AG04450 (cell line): ENCODE data around the gene LCNL1. TPM values are rescaled to one million over a fixed set of nuclear protein-coding genes. Genes with fewer than 3 reads are reported as not detected.

ENCODE experiments used
- CTCF ChIA-PET: fragments of 300-600, 350-600 bp; formaldehyde crosslinking; extraction: SDS; loops from one replicate; lab custom pipeline; 2022; ENCODE audit warnings: antibody characterized with exemption, inconsistent platforms; lab: Charles Lee
- POLR2A ChIA-PET: fragments of 350-600 bp; formaldehyde crosslinking; extraction: SDS; loops from one replicate; lab custom pipeline; 2021; ENCODE audit warnings: antibody characterized with exemption, inconsistent platforms; lab: Yijun Ruan, JAX
- DNase-seq: peaks from one replicate; pipeline ENCODE4 v3.0.0-alpha.2; 2011; ENCODE audit warnings: low read depth, low spot score
- H3K27ac ChIP-seq: one replicate; pipeline ENCODE4 v1.5.1; 2012; ENCODE audit warnings: low read depth, low read length, control low read depth
- H3K27me3 ChIP-seq: one replicate; pipeline ENCODE4 v1.6.0; 2012; ENCODE audit warnings: low read length; ENCODE audit not compliant: control insufficient read depth, insufficient read depth
- H3K4me3 ChIP-seq: 2 replicates; pipeline ENCODE4 v1.5.1; 2011; ENCODE audit warnings: mild to moderate bottlenecking, low read depth, low read length, control low read depth
- H3K9me3 ChIP-seq: 2 replicates; pipeline ENCODE4 v1.5.1; 2012; ENCODE audit warnings: low read length; ENCODE audit not compliant: control insufficient read depth, insufficient read depth
- CTCF ChIP-seq: IDR thresholded peaks from 2 replicates; pipeline ENCODE4 v1.5.1; 2011; ENCODE audit warnings: low read depth, low read length, control low read depth, inconsistent platforms
- polyA plus RNA-seq: library from polyadenylated mRNA; depleted of rRNA; stranded (reverse); fragments of >200 nt; gene quantifications from 2 replicates; pipeline ENCODE4 v1.2.3, GENCODE V29; 2011

LCNL1 gene
- polyA plus RNA-seq, 1 experiment: 1.5 TPM

DNA sequence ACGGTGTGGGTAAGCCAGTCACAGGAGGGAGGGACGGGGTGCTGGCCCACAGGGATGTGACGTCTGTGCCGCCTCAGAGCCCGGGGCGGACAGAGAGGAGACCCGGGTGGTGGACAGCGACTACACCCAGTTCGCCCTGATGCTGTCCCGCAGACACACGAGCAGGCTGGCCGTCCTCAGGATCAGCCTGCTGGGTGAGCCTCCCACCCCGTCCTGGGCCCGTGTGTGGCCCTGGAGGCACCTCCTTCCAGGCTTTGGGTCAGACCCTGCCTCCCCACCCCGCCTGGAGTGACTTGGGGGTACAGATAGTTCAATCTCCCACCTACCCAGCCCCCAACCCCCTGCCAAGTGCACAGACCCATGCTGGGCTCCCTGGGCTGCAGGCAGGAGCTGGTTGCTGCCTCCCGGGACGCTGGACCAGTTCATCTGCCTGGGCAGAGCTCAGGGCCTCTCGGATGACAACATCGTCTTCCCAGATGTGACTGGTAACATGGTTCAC lies 29.0 kb upstream of the LCNL1 start:
- peaks cover 12% of the 10 kb centered on the region for H3K27me3 ChIP-seq
- ChIA-PET CTCF (interaction anchor here (1.5 kb wide), 1 partner anchor 76 kb away, joined by 7 read pairs; no protein-coding TSS in a partner anchor), POLR2A (no interaction called here)
- DNase-seq: no peak
- no peaks in the 10 kb centered on the region; the same call in 1 of the 2 replicates for H3K9me3 ChIP-seq
- H3K27ac ChIP-seq: no peak overlapping the region
- H3K4me3 ChIP-seq: no peak overlapping the region
- TF ChIP-seq CTCF: no peak

DNA sequence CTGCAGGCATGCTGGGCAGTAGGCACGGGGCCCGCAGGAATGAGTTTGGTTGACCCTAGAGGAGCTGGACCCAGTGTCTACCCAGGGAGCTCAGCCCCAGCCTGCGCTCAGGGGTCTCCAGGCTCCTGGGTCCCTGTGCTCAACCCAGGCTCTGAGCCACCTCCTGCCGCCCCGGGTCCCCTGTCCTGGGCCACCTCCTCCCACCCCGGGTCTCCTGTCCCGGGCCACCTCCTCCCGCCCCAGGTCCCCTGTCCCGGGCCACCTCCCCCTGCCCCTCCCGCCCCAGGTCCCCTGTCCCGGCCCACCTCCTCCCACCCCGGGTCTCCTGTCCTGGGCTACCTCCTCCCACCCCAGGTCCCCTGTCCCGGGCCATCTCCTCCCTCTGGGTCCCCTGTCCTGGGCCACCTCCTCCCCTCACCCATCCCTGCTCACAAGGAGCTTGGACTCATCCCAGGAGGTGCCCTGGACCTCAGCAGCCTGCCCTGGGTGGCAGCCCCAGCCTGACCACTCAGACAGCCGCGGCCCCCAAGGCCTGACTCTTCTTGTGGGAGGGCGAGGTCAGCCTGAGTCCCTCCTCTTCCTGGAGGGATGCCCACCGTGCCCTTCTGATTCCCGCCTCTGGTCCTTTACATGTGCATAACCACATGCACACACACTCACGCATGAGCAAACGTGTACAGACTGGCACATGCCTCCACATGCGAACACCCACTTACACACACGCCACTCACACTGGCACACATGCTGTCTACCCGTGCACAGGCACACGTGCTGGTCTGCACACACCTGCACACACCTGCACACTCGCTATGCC lies 28.3 kb upstream of the LCNL1 start:
- CTCF ChIA-PET: interaction anchor here (1.5 kb wide), 1 partner anchor 75 kb away, joined by 7 read pairs; no protein-coding TSS in a partner anchor
- POLR2A ChIA-PET: no interaction called here
- Histone ChIP-seq H3K27ac (no peak overlapping the region), H3K4me3 (no peak overlapping the region), H3K27me3 (peaks cover 12% of the 10 kb centered on the region), H3K9me3 (no peaks in the 10 kb centered on the region; the same call in 1 of the 2 replicates)
- TF ChIP-seq CTCF: no peak
- no peak for DNase-seq

GRCh38 chr9:136955202-136955942 lies 27.4 kb upstream of the LCNL1 start:
- H3K4me3 ChIP-seq: no peak overlapping the region
- ChIA-PET CTCF (interaction anchor here (1.5 kb wide), 1 partner anchor 74 kb away, joined by 7 read pairs; no protein-coding TSS in a partner anchor), POLR2A (no interaction called here)
- no peak for TF ChIP-seq CTCF
- no peak overlapping the region for H3K27ac ChIP-seq
- H3K27me3 ChIP-seq: peaks cover 14% of the 10 kb centered on the region
- no peaks in the 10 kb centered on the region; the same call in 1 of the 2 replicates for H3K9me3 ChIP-seq
- DNase-seq: no peak

GRCh38 chr9:136955943-136956335 lies 26.9 kb upstream of the LCNL1 start:
- peaks cover 14% of the 10 kb centered on the region for H3K27me3 ChIP-seq
- ChIA-PET POLR2A (no interaction called here), CTCF (no interaction called here)
- no peaks in the 10 kb centered on the region; the same call in 1 of the 2 replicates for H3K9me3 ChIP-seq
- no peak for TF ChIP-seq CTCF
- no peak overlapping the region for H3K4me3 ChIP-seq
- no peak overlapping the region for H3K27ac ChIP-seq
- no peak for DNase-seq
